B cell (primary cell): Measurements from ENCODE around the gene PRPS1. TPM values are rescaled to one million over a fixed set of nuclear protein-coding genes. Genes with fewer than 3 reads are reported as not detected.

Source experiments
- ATAC-seq: fragments of 200-7000 bp; cut with Tn5 transposase; one replicate; pipeline ENCODE4 v1.10.0; 2021; ENCODE audit warnings: low read depth, mild to moderate bottlenecking, moderate number of reproducible peaks, moderate library complexity
- CTCF ChIA-PET: fragments of 350-600 bp; sonication (Branson Sonifier 250); formaldehyde crosslinking; loops from one replicate; lab custom pipeline; 2021; ENCODE audit warnings: antibody characterized with exemption, inconsistent platforms; lab: Charles Lee
- POLR2A ChIA-PET: fragments of 350-600 bp; sonication (Branson Sonifier 250); formaldehyde crosslinking; loops from one replicate; lab custom pipeline; 2021; ENCODE audit warnings: antibody characterized with exemption; lab: Charles Lee
- DNase-seq: peaks from one replicate; pipeline ENCODE4 v3.0.0; 2013
- H2AFZ ChIP-seq: 2 replicates; pipeline ENCODE4 v1.6.1; 2012; ENCODE audit warnings: mild to moderate bottlenecking, low read depth, low read length; ENCODE audit not compliant: insufficient read depth, poor library complexity, severe bottlenecking
- H3K27ac ChIP-seq, 2 donors: 1 replicate in 1 of 2; 2 replicates in 1 of 2; pipeline ENCODE4 v1.5.1; 2012 to 2013; ENCODE audit warnings: low read length in 2 of 2, mild to moderate bottlenecking in 2 of 2, moderate library complexity in 1 of 2
- H3K27me3 ChIP-seq, 4 experiments: fragments of 200-600 bp in 1 of 4; sonication (generic) in 1 of 4; replicated peaks in 1 of 4; 1 replicate in 2 of 4; 2 replicates in 2 of 4; pipeline versions ENCODE4 v1.6.1 to v1.7.0; 2013 to 2016; ENCODE audit warnings: low read length in 3 of 4, mild to moderate bottlenecking in 2 of 4, mixed read lengths in 1 of 4, moderate library complexity in 1 of 4; ENCODE audit not compliant: insufficient read depth in 4 of 4, control insufficient read depth in 3 of 4; ENCODE audit errors: control extremely low read depth in 1 of 4
- H3K36me3 ChIP-seq, 2 experiments: replicated peaks in 1 of 2; 1 replicate in 1 of 2; 2 replicates in 1 of 2; pipeline versions ENCODE4 v1.6.1 to v1.7.1; 2013; ENCODE audit warnings: low read length in 1 of 2; ENCODE audit not compliant: insufficient read depth in 2 of 2, control insufficient read depth in 1 of 2; ENCODE audit errors: control extremely low read depth in 1 of 2, extremely low read depth in 1 of 2
- H3K4me1 ChIP-seq, 2 donors: fragments of 200-600 bp in 1 of 2; sonication (generic) in 1 of 2; 1 replicate in 1 of 2; 2 replicates in 1 of 2; pipeline versions ENCODE4 v1.5.1 to v1.6.1; 2013 to 2017; ENCODE audit warnings: low read length in 2 of 2; ENCODE audit not compliant: control insufficient read depth in 2 of 2, insufficient read depth in 2 of 2
- H3K4me2 ChIP-seq: replicated peaks from 2 replicates; pipeline ENCODE3; 2012; ENCODE audit warnings: mild to moderate bottlenecking, low read depth, low read length; ENCODE audit not compliant: poor library complexity, severe bottlenecking
- H3K4me3 ChIP-seq, 5 experiments: fragments of 200-600 bp in 1 of 5; sonication (generic) in 1 of 5; 1 replicate in 3 of 5; 2 replicates in 2 of 5; pipeline versions ENCODE4 v1.5.1 to v1.7.0; 2011 to 2016; ENCODE audit warnings: low read length in 4 of 5, mild to moderate bottlenecking in 4 of 5, low read depth in 2 of 5, control low read depth in 1 of 5, moderate library complexity in 1 of 5; ENCODE audit not compliant: insufficient read depth in 1 of 5; ENCODE audit errors: control extremely low read depth in 1 of 5, extremely low read depth in 1 of 5
- H3K79me2 ChIP-seq: fragments of 200-600 bp; sonication (generic); one replicate; pipeline ENCODE4 v1.6.0; 2016; ENCODE audit warnings: low read length; ENCODE audit not compliant: control insufficient read depth, insufficient read depth
- H3K9ac ChIP-seq: fragments of 200-600 bp; sonication (generic); 2 replicates; pipeline ENCODE4 v1.6.1; 2017; ENCODE audit warnings: mild to moderate bottlenecking, low read length, moderate library complexity
- H3K9me3 ChIP-seq, 3 donors: one replicate each; pipeline versions ENCODE4 v1.6.1 to v1.7.1; 2013; ENCODE audit warnings: low read length in 2 of 3; ENCODE audit not compliant: control insufficient read depth in 2 of 3, insufficient read depth in 1 of 3; ENCODE audit errors: control extremely low read depth in 1 of 3
- H4K20me1 ChIP-seq: 2 replicates; pipeline ENCODE4 v1.6.0; 2012; ENCODE audit warnings: mild to moderate bottlenecking, low read length; ENCODE audit not compliant: insufficient read depth, control insufficient read depth, poor library complexity, severe bottlenecking
- H3K27ac Mint-ChIP-seq: one replicate; pipeline ENCODE4 v1.8.0; 2021; ENCODE audit warnings: mixed read lengths
- H3K27me3 Mint-ChIP-seq: one replicate; pipeline ENCODE4 v1.8.0; 2021; ENCODE audit warnings: mixed read lengths
- H3K4me1 Mint-ChIP-seq: one replicate; pipeline ENCODE4 v1.8.0; 2021; ENCODE audit warnings: mixed read lengths
- H3K4me3 Mint-ChIP-seq: one replicate; pipeline ENCODE4 v1.8.0; 2021; ENCODE audit warnings: mixed read lengths
- H3K9me3 Mint-ChIP-seq: one replicate; pipeline ENCODE4 v1.8.0; 2022; ENCODE audit warnings: mixed read lengths; ENCODE audit not compliant: insufficient read depth
- EZH2 ChIP-seq: IDR thresholded peaks from 2 replicates; pipeline ENCODE4 v1.6.1; 2012; ENCODE audit warnings: borderline replicate concordance, low read depth, mild to moderate bottlenecking, moderate library complexity, low read length; ENCODE audit not compliant: insufficient read depth, poor library complexity, severe bottlenecking
- WGBS: methylation state at CpG from one replicate; pipeline ENCODE4 v1.1.5; 2013; ENCODE audit warnings: missing lambda C conversion rate; ENCODE audit not compliant: insufficient coverage; 5-methylcytosine and 5-hydroxymethylcytosine counted together
- intact Hi-C: fragments of 100-400 bp; cut with micrococcal nuclease; formaldehyde crosslinking; loops from one replicate; pipeline ENCODE4 v1.10.0; 2022
- polyA plus RNA-seq: library from polyadenylated mRNA; depleted of rRNA; stranded (reverse); fragments of >200 nt; gene quantifications from 2 replicates; pipeline ENCODE4 v1.2.3, GENCODE V29; 2012
- total RNA-seq, 2 donors: library from RNA; stranded (reverse); fragments of 120-200 nt in 1 of 2; gene quantifications; 1 replicate in 1 of 2; 2 replicates in 1 of 2; pipeline versions ENCODE4 v1.2.3 to v1.2.4, GENCODE V29; 2013 to 2022
- TF ChIP-seq, protein P1 (sequence below): fragments of 200-600 bp; IDR thresholded peaks from one replicate; pipeline ENCODE4 v1.8.0; 2022; ENCODE audit warnings: antibody characterized with exemption, mild to moderate bottlenecking

Gene PRPS1
- total and polyA plus RNA-seq, 2 donors (not counting 1 experiment from before 2014, with no cell fraction given): 42.2 to 52.1 TPM

DNA sequence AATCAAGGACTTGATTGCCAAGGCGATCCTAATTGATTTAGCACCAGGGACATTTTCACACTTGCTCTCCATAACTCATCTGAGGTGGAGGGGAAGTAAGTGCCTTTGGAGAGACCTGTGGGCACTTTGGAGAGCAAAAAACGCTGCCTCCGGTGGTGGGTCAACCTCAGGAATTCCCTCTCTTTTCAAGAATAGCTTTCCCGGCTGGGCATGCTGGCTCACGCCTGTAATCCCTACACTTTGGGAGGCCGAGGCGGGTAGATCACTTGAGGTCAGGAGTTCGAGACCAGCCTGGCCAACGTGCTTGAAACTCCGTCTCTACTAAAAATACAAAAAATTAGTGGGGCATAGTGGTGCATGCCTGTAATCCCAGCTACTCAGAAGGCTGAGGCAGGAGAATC, 49.2 kb downstream of the PRPS1 start:
- ChIA-PET CTCF (interaction anchor here (1.2 to 9.1 kb wide), 4 partner anchors 9 to 99 kb away, joined by 3 to 318 read pairs (median 10); partner anchors contain the start of genes NCBP2L and TSC22D3), POLR2A (interaction anchor here (0.7 to 8.2 kb wide), 4 partner anchors 29 to 98 kb away, joined by 4 to 375 read pairs (median 8); partner anchors contain the start of gene TSC22D3)
- Histone ChIP-seq H4K20me1 (no peaks in the 10 kb centered on the region), H3K9me3 (no peaks in the 10 kb centered on the region), H3K79me2 (peaks cover 9% of the 10 kb centered on the region), H2AFZ (no peak overlapping the region), H3K4me3 (peak overlapping the region in 1 of 5 experiments; percentile 47), H3K27me3 (no peaks in the 10 kb centered on the region), H3K27ac (peak overlapping the region; percentile 99 to 100), H3K4me1 (peaks cover 54 to 70% of the 10 kb centered on the region in 2 donors), H3K36me3 (no peaks in the 10 kb centered on the region), H3K4me2 (peak overlapping the region; percentile 90), H3K9ac (peak overlapping the region; percentile 70)
- Mint-ChIP-seq H3K9me3 (no peaks in the 10 kb centered on the region), H3K4me3 (peak overlapping the region; percentile 88), H3K27me3 (no peaks in the 10 kb centered on the region), H3K27ac (peak overlapping the region; percentile 98), H3K4me1 (peaks cover 67% of the 10 kb centered on the region)
- DNase-seq: no peak
- no CpG with 5 or more reads among the region's 10 CpGs for WGBS
- no peak for TF ChIP-seq EZH2
- TF ChIP-seq, protein P1, sequence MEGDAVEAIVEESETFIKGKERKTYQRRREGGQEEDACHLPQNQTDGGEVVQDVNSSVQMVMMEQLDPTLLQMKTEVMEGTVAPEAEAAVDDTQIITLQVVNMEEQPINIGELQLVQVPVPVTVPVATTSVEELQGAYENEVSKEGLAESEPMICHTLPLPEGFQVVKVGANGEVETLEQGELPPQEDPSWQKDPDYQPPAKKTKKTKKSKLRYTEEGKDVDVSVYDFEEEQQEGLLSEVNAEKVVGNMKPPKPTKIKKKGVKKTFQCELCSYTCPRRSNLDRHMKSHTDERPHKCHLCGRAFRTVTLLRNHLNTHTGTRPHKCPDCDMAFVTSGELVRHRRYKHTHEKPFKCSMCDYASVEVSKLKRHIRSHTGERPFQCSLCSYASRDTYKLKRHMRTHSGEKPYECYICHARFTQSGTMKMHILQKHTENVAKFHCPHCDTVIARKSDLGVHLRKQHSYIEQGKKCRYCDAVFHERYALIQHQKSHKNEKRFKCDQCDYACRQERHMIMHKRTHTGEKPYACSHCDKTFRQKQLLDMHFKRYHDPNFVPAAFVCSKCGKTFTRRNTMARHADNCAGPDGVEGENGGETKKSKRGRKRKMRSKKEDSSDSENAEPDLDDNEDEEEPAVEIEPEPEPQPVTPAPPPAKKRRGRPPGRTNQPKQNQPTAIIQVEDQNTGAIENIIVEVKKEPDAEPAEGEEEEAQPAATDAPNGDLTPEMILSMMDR: no peak
- ATAC-seq: no peak
- intact Hi-C loops: no loop called here

DNA sequence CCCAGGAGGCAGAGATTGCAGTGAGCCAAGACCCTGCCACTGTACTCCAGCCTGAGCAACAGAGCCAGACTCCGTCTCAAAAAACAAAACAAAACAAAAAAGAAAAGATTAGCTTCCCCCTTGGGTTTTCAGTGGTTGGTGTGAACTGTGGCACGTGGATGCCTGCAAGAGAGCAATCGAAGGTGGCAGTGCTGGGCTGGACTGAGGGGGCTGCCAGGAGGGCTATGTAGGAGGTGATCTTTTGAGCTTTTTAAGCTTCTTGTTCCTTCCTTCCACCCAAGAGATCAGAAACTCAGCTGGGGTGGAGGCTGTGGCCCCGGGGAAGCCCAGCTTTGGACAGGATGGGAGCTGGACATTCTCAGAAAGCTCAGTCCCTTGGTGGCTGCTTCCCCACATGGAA, 49.6 kb downstream of the PRPS1 start:
- no peak overlapping the region for H2AFZ ChIP-seq
- ChIA-PET CTCF (interaction anchor here (1.2 to 9.1 kb wide), 4 partner anchors 9 to 98 kb away, joined by 3 to 318 read pairs (median 10); partner anchors contain the start of genes NCBP2L and TSC22D3), POLR2A (interaction anchor here (0.7 to 8.2 kb wide), 3 partner anchors 29 to 64 kb away, joined by 8 to 375 read pairs (median 9); no protein-coding TSS in a partner anchor)
- no peak for TF ChIP-seq EZH2
- TF ChIP-seq, protein P1: no peak
- no peak overlapping the region for H3K4me2 ChIP-seq
- no peak for DNase-seq
- Mint-ChIP-seq H3K4me1 (peaks cover 65% of the 10 kb centered on the region), H3K9me3 (no peaks in the 10 kb centered on the region), H3K27me3 (no peaks in the 10 kb centered on the region), H3K27ac (peak overlapping the region; percentile 98), H3K4me3 (peak overlapping the region; percentile 39)
- intact Hi-C loops: no loop called here
- H3K27ac ChIP-seq: no peak overlapping the region
- ATAC-seq: no peak
- peaks cover 51 to 66% of the 10 kb centered on the region in 2 donors for H3K4me1 ChIP-seq
- no peaks in the 10 kb centered on the region for H4K20me1 ChIP-seq
- WGBS: no CpG with 5 or more reads among the region's 4 CpGs
- H3K79me2 ChIP-seq: peaks cover 9% of the 10 kb centered on the region
- no peak overlapping the region for H3K9ac ChIP-seq
- H3K36me3 ChIP-seq: no peaks in the 10 kb centered on the region
- H3K27me3 ChIP-seq: no peaks in the 10 kb centered on the region
- H3K4me3 ChIP-seq: no peak overlapping the region
- H3K9me3 ChIP-seq: no peaks in the 10 kb centered on the region
